ENCODE measurements around the gene SH2B2.

DNA sequence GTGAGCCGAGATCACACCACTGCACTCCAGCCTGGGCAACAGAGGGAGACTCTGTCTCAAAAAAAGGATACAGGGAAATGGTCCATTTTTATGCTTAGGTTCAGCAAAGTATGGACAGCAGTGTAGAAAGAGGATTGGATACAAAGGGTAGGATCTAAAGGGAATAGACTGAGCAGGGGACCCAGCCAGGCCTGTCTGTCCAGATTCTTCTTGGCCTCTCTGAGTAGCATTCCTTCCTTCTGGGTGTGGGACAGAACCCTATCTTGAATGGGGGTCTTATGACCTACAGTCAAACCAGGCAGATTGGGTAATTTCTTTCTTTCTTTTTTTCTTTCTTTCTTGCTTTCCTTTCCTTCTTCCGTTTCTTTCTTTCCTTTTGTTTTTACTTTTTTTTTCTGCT, 25.6 kb downstream of the SH2B2 start:
- TF ChIP-seq, protein P1, sequence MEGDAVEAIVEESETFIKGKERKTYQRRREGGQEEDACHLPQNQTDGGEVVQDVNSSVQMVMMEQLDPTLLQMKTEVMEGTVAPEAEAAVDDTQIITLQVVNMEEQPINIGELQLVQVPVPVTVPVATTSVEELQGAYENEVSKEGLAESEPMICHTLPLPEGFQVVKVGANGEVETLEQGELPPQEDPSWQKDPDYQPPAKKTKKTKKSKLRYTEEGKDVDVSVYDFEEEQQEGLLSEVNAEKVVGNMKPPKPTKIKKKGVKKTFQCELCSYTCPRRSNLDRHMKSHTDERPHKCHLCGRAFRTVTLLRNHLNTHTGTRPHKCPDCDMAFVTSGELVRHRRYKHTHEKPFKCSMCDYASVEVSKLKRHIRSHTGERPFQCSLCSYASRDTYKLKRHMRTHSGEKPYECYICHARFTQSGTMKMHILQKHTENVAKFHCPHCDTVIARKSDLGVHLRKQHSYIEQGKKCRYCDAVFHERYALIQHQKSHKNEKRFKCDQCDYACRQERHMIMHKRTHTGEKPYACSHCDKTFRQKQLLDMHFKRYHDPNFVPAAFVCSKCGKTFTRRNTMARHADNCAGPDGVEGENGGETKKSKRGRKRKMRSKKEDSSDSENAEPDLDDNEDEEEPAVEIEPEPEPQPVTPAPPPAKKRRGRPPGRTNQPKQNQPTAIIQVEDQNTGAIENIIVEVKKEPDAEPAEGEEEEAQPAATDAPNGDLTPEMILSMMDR (IDR thresholded peaks at IDR 0.05; ENCODE audit: low read depth, low read length, missing input control) = no peak
- no peak for TF ChIP-seq JUND (IDR thresholded peaks at IDR 0.05)
- TF ChIP-seq GABPA (IDR thresholded peaks at IDR 0.05 in 1 of 2, conservative IDR thresholded peaks at IDR 0.05 in 1 of 2) = no peak
- TF ChIP-seq TAF1 (conservative IDR thresholded peaks at IDR 0.05) = no peak
- no peak for TF ChIP-seq YY1 (IDR thresholded peaks at IDR 0.05)
- TF ChIP-seq EGR1 (IDR thresholded peaks at IDR 0.05; ENCODE audit: low read depth in 2 of 2) = no peak
- TF ChIP-seq, protein P2, sequence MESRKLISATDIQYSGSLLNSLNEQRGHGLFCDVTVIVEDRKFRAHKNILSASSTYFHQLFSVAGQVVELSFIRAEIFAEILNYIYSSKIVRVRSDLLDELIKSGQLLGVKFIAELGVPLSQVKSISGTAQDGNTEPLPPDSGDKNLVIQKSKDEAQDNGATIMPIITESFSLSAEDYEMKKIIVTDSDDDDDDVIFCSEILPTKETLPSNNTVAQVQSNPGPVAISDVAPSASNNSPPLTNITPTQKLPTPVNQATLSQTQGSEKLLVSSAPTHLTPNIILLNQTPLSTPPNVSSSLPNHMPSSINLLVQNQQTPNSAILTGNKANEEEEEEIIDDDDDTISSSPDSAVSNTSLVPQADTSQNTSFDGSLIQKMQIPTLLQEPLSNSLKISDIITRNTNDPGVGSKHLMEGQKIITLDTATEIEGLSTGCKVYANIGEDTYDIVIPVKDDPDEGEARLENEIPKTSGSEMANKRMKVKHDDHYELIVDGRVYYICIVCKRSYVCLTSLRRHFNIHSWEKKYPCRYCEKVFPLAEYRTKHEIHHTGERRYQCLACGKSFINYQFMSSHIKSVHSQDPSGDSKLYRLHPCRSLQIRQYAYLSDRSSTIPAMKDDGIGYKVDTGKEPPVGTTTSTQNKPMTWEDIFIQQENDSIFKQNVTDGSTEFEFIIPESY (IDR thresholded peaks at IDR 0.05) = no peak
- no peak for TF ChIP-seq RAD21 (IDR thresholded peaks at IDR 0.05)
